Liver (tissue), 3 donors: Measurements from ENCODE around the gene F12.

Experiments
- CTCF ChIP-seq: fragments of 150-350 bp; IDR thresholded peaks from 2 replicates; pipeline ENCODE4 v1.5.1; 2017; ENCODE audit warnings: improper control_type of control experiment, low read depth, low read length; ENCODE audit not compliant: missing input control
- EGR1 ChIP-seq, 2 donors: IDR thresholded peaks; 2 replicates each; pipeline ENCODE4 v1.6.1; 2016 to 2018; ENCODE audit warnings: antibody characterized with exemption in 2 of 2, low read depth in 2 of 2
- FOXA1 ChIP-seq: IDR thresholded peaks from 2 replicates; pipeline ENCODE4 v1.6.1; 2016; ENCODE audit warnings: antibody characterized with exemption
- GABPA ChIP-seq, 2 donors: IDR thresholded peaks in 1 of 2; conservative IDR thresholded peaks in 1 of 2; 2 replicates each; pipeline ENCODE4 v1.6.1; 2016; ENCODE audit warnings: antibody characterized with exemption in 2 of 2, mild to moderate bottlenecking in 1 of 2, moderate library complexity in 1 of 2
- HNF4G ChIP-seq: IDR thresholded peaks from 2 replicates; pipeline ENCODE4 v1.6.1; 2016; ENCODE audit warnings: antibody characterized with exemption
- JUND ChIP-seq, 2 donors: IDR thresholded peaks; 2 replicates each; pipeline ENCODE4 v1.6.1; 2016; ENCODE audit warnings: antibody characterized with exemption in 2 of 2
- MAX ChIP-seq: IDR thresholded peaks from 2 replicates; pipeline ENCODE4 v1.6.1; 2016; ENCODE audit warnings: antibody characterized with exemption
- RAD21 ChIP-seq, 2 donors: IDR thresholded peaks; 2 replicates each; pipeline ENCODE4 v1.6.1; 2016; ENCODE audit warnings: antibody characterized with exemption in 2 of 2, mild to moderate bottlenecking in 2 of 2
- SP1 ChIP-seq: IDR thresholded peaks from 2 replicates; pipeline ENCODE4 v1.6.1; 2018; ENCODE audit warnings: antibody characterized with exemption, mild to moderate bottlenecking
- TAF1 ChIP-seq: conservative IDR thresholded peaks from 2 replicates; pipeline ENCODE4 v1.6.1; 2016; ENCODE audit warnings: antibody characterized with exemption, mild to moderate bottlenecking
- YY1 ChIP-seq: IDR thresholded peaks from 2 replicates; pipeline ENCODE4 v1.6.1; 2016; ENCODE audit warnings: antibody characterized with exemption, mild to moderate bottlenecking
- ZBTB33 ChIP-seq: IDR thresholded peaks from 2 replicates; pipeline ENCODE4 v1.6.1; 2016; ENCODE audit warnings: antibody characterized with exemption
- TF ChIP-seq, protein P1 (sequence below): IDR thresholded peaks from 2 replicates; pipeline ENCODE4 v1.6.1; 2016; ENCODE audit warnings: antibody characterized with exemption, mild to moderate bottlenecking
- donor health status: healthy.
- donor health status: healthy.

- peak; percentile 36 to 57 for TF ChIP-seq RAD21 (IDR thresholded peaks at IDR 0.05)
- peak; percentile 89 for TF ChIP-seq YY1
- TF ChIP-seq, protein P1, sequence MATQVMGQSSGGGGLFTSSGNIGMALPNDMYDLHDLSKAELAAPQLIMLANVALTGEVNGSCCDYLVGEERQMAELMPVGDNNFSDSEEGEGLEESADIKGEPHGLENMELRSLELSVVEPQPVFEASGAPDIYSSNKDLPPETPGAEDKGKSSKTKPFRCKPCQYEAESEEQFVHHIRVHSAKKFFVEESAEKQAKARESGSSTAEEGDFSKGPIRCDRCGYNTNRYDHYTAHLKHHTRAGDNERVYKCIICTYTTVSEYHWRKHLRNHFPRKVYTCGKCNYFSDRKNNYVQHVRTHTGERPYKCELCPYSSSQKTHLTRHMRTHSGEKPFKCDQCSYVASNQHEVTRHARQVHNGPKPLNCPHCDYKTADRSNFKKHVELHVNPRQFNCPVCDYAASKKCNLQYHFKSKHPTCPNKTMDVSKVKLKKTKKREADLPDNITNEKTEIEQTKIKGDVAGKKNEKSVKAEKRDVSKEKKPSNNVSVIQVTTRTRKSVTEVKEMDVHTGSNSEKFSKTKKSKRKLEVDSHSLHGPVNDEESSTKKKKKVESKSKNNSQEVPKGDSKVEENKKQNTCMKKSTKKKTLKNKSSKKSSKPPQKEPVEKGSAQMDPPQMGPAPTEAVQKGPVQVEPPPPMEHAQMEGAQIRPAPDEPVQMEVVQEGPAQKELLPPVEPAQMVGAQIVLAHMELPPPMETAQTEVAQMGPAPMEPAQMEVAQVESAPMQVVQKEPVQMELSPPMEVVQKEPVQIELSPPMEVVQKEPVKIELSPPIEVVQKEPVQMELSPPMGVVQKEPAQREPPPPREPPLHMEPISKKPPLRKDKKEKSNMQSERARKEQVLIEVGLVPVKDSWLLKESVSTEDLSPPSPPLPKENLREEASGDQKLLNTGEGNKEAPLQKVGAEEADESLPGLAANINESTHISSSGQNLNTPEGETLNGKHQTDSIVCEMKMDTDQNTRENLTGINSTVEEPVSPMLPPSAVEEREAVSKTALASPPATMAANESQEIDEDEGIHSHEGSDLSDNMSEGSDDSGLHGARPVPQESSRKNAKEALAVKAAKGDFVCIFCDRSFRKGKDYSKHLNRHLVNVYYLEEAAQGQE: peak; percentile 89
- peak; percentile 93 for TF ChIP-seq MAX
- TF ChIP-seq SP1: peak; percentile 96
- TF ChIP-seq TAF1: peak; percentile 91
- TF ChIP-seq CTCF: no peak
- TF ChIP-seq JUND (IDR thresholded peaks at IDR 0.05): peak; percentile 64 to 69
- TF ChIP-seq GABPA (IDR thresholded peaks at IDR 0.05 in 1 of 2, conservative IDR thresholded peaks at IDR 0.05 in 1 of 2): peak in 1 of 2 donors; percentile 12
- no peak for TF ChIP-seq ZBTB33
- peak; percentile 50 for TF ChIP-seq FOXA1
- peak in 1 of 2 donors; percentile 43 for TF ChIP-seq EGR1 (IDR thresholded peaks at IDR 0.05; ENCODE audit: low read depth in 2 of 2)
- TF ChIP-seq HNF4G: peak; percentile 92
Measured at GRCh38 chr5:177378884-177379883, 30.2 kb downstream of the F12 start.
